Activated naive CD4-positive, alpha-beta T cell treated with anti-CD3 and anti-CD28 coated beads for 36 hours (primary cell): ENCODE measurements around the gene THAP3. TPM values are rescaled to one million over a fixed set of nuclear protein-coding genes. Genes with fewer than 3 reads are reported as not detected.

Experiments used
- total RNA-seq, 2 experiments: library from RNA; stranded (reverse); gene quantifications; one replicate each; pipeline ENCODE4 v1.2.3, GENCODE V29; 2021

The THAP3 gene
- total RNA-seq, 2 experiments from 2014 or later: 27.3 to 30.9 TPM

Other genes starting within 250 kb of the THAP3 start
- 10 to 100 TPM; 74.2 to 77.6 TPM for gene ACOT7, start 231.1 kb upstream of the THAP3 start, total RNA-seq
- gene HES2, start 204.9 kb upstream of the THAP3 start, total RNA-seq: under 1 TPM; 0.14 to 0.74 TPM
- gene ESPN, start 200.1 kb upstream of the THAP3 start, total RNA-seq: under 1 TPM; 0.50 to 0.79 TPM
- 10 to 100 TPM; 82.4 to 87.0 TPM for gene TNFRSF25, start 158.7 kb upstream of the THAP3 start, total RNA-seq
- gene PLEKHG5, start 133.2 kb upstream of the THAP3 start, total RNA-seq: 1 to 10 TPM; 1.7 to 1.8 TPM
- gene NOL9, start 70.4 kb upstream of the THAP3 start, total RNA-seq: 10 to 100 TPM; 24.6 to 29.6 TPM
- gene TAS1R1, start 69.6 kb upstream of the THAP3 start, total RNA-seq: not detected
- 10 to 100 TPM; 15.0 to 18.3 TPM for gene ZBTB48, start 44.9 kb upstream of the THAP3 start, total RNA-seq
- gene KLHL21, start 22.0 kb upstream of the THAP3 start, total RNA-seq: 10 to 100 TPM; 21.0 to 23.3 TPM
- 10 to 100 TPM; 10.8 to 11.3 TPM for gene PHF13, start 11.1 kb upstream of the THAP3 start, total RNA-seq
- 10 to 100 TPM; 31.6 to 32.5 TPM for gene DNAJC11, start 76.9 kb downstream of the THAP3 start, total RNA-seq
- gene CAMTA1, start 160.6 kb downstream of the THAP3 start, total RNA-seq: 10 to 100 TPM; 61.5 to 70.9 TPM